Upper lobe of left lung (tissue), 6 donors: ENCODE measurements around the gene BIRC7. TPM values are rescaled to one million over a fixed set of nuclear protein-coding genes. Genes with fewer than 3 reads are reported as not detected.

Experiments used
- ATAC-seq, 2 donors: fragments of 200-7000 bp; cut with Tn5 transposase; one replicate each; pipeline ENCODE4 v1.9.1; 2022; ENCODE audit warnings: mild to moderate bottlenecking in 2 of 2, moderate library complexity in 2 of 2; ENCODE audit not compliant: low FRiP score in 2 of 2
- DNase-seq, 2 donors: peaks; one replicate each; pipeline ENCODE4 v3.0.0-alpha.2; 2019 to 2020
- H3K27ac ChIP-seq, 4 donors: fragments of 200-600 bp; sonication (generic); one replicate each; pipeline ENCODE4 v1.5.1; 2016 to 2019
- H3K27me3 ChIP-seq, 4 donors: fragments of 200-600 bp; sonication (generic); one replicate each; pipeline ENCODE4 v1.5.1; 2017 to 2019
- H3K36me3 ChIP-seq, 4 donors: fragments of 200-600 bp; sonication (generic); one replicate each; pipeline ENCODE4 v1.5.1; 2016 to 2019
- H3K4me1 ChIP-seq, 4 donors: fragments of 200-600 bp; sonication (generic); one replicate each; pipeline ENCODE4 v1.5.1; 2018 to 2019
- H3K4me3 ChIP-seq, 4 donors: fragments of 200-600 bp; sonication (generic); one replicate each; pipeline ENCODE4 v1.5.1; 2017 to 2019; ENCODE audit warnings: mild to moderate bottlenecking in 2 of 4, moderate library complexity in 1 of 4
- H3K9me3 ChIP-seq, 4 donors: fragments of 200-600 bp; sonication (generic); one replicate each; pipeline ENCODE4 v1.5.1; 2018 to 2019
- EP300 ChIP-seq, 4 donors: sonication (generic); formaldehyde crosslinking; IDR thresholded peaks; one replicate each; pipeline ENCODE4 v1.5.1; 2017; ENCODE audit warnings: antibody characterized with exemption in 4 of 4, control low read depth in 2 of 4
- POLR2A ChIP-seq, 4 donors: fragments of 450-650 bp; IDR thresholded peaks; one replicate each; pipeline ENCODE4 v1.5.1; 2016 to 2017; ENCODE audit warnings: antibody characterized with exemption in 4 of 4, mild to moderate bottlenecking in 2 of 4
- POLR2AphosphoS5 ChIP-seq, 2 donors: sonication (generic); formaldehyde crosslinking; IDR thresholded peaks; one replicate each; pipeline ENCODE4 v1.5.1; 2017; ENCODE audit warnings: antibody characterized with exemption in 2 of 2
- WGBS, 2 donors: methylation state at CpG; one replicate each; pipeline ENCODE4 v1.1.5; 2017 to 2018; 5-methylcytosine and 5-hydroxymethylcytosine counted together
- total RNA-seq, 6 donors: library from RNA; depleted of rRNA in 4 of 6; stranded (reverse); fragments of >200 nt in 4 of 6; gene quantifications; one replicate each; pipeline versions ENCODE4 v1.1.0 to v1.2.1, GENCODE V29; 2016 to 2021
- TF ChIP-seq, protein P1 (sequence below), 6 experiments: fragments of 450-650 bp in 4 of 6; fragments of 200-600 bp in 2 of 6; sonication (generic) in 2 of 6; IDR thresholded peaks; one replicate each; pipeline ENCODE4 v1.5.1; 2016 to 2019; ENCODE audit warnings: antibody characterized with exemption in 6 of 6
- donor health status: DM: no; HTN: no; CAD: no; lungs with moderate emphysema.
- donor health status: DM: no; HTN: yes; CAD: no; lungs with severe emphysema.

BIRC7 gene
- total RNA-seq, 6 donors from 2014 or later = 1.3 to 15.0 (median 2.8) TPM; not detected in 2

DNA sequence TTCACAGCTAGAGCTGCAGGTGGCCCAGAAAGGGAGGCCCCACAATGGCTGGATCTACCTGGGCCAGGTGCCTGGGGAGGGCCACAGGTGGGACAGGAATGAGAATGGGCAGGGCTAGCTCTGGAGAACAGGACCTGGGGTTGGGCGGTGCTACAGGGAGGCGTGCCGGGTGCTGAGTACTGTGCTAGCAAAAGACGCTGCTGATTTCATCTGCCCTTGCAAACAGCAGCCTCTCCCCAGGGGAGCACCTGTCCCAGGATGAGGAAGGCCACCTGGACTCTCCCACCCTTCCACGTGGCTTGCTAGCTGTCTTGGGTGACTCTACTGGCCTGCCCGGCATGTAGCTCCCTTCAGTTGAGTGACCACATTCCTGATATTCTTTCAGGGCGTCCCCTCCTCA is 13.2 kb upstream of the BIRC7 start:
- H3K36me3 ChIP-seq = no peaks in the 10 kb centered on the region
- WGBS, 2 donors = 66 to 79% methylated on average over 4 to 7 of the region's 7 CpGs
- H3K4me1 ChIP-seq = peaks cover 0 to 5% (median 0%) of the 10 kb centered on the region in 4 donors
- no peak for ATAC-seq
- H3K27me3 ChIP-seq = no peaks in the 10 kb centered on the region
- H3K9me3 ChIP-seq = no peaks in the 10 kb centered on the region
- no peak for DNase-seq
- no peak overlapping the region for H3K4me3 ChIP-seq
- no peak for TF ChIP-seq EP300 (IDR thresholded peaks at IDR 0.05)
- TF ChIP-seq, protein P1, sequence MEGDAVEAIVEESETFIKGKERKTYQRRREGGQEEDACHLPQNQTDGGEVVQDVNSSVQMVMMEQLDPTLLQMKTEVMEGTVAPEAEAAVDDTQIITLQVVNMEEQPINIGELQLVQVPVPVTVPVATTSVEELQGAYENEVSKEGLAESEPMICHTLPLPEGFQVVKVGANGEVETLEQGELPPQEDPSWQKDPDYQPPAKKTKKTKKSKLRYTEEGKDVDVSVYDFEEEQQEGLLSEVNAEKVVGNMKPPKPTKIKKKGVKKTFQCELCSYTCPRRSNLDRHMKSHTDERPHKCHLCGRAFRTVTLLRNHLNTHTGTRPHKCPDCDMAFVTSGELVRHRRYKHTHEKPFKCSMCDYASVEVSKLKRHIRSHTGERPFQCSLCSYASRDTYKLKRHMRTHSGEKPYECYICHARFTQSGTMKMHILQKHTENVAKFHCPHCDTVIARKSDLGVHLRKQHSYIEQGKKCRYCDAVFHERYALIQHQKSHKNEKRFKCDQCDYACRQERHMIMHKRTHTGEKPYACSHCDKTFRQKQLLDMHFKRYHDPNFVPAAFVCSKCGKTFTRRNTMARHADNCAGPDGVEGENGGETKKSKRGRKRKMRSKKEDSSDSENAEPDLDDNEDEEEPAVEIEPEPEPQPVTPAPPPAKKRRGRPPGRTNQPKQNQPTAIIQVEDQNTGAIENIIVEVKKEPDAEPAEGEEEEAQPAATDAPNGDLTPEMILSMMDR (IDR thresholded peaks at IDR 0.05) = no peak
- no peak for TF ChIP-seq POLR2A (IDR thresholded peaks at IDR 0.05)
- no peak for TF ChIP-seq POLR2AphosphoS5 (IDR thresholded peaks at IDR 0.05)
- H3K27ac ChIP-seq = no peak overlapping the region

GRCh38 chr20:63223121-63223825 is 12.4 kb upstream of the BIRC7 start:
- Histone ChIP-seq H3K9me3 (no peaks in the 10 kb centered on the region), H3K4me3 (no peak overlapping the region), H3K36me3 (no peaks in the 10 kb centered on the region), H3K27ac (no peak overlapping the region), H3K4me1 (peaks cover 0 to 5% (median 0%) of the 10 kb centered on the region in 4 donors), H3K27me3 (no peaks in the 10 kb centered on the region)
- no peak for DNase-seq
- 52 to 61% methylated on average over 6 to 12 of the region's 12 CpGs for WGBS, 2 donors
- TF ChIP-seq POLR2AphosphoS5 (IDR thresholded peaks at IDR 0.05) (no peak), POLR2A (IDR thresholded peaks at IDR 0.05) (no peak)
- TF ChIP-seq, protein P1 (IDR thresholded peaks at IDR 0.05) = peak; percentile 46 to 71 (median 58)
- peak in 1 of 2 donors; percentile 36 for ATAC-seq

GRCh38 chr20:63223826-63224207 is 11.9 kb upstream of the BIRC7 start:
- Histone ChIP-seq H3K36me3 (no peaks in the 10 kb centered on the region), H3K27ac (no peak overlapping the region), H3K9me3 (no peaks in the 10 kb centered on the region), H3K4me1 (peaks cover 0 to 5% (median 0%) of the 10 kb centered on the region in 4 donors), H3K27me3 (peaks cover 0 to 2% (median 0%) of the 10 kb centered on the region in 4 donors), H3K4me3 (no peak overlapping the region)
- DNase-seq (no peak), ATAC-seq (no peak)
- WGBS, 2 donors = 74 to 77% methylated on average over 6 of the region's 6 CpGs
- no peak for TF ChIP-seq POLR2AphosphoS5 (IDR thresholded peaks at IDR 0.05)
- TF ChIP-seq EP300 (IDR thresholded peaks at IDR 0.05) = no peak
- no peak for TF ChIP-seq POLR2A (IDR thresholded peaks at IDR 0.05)
- TF ChIP-seq, protein P1 (IDR thresholded peaks at IDR 0.05) = no peak

GRCh38 chr20:63224412-63225081 is 11.2 kb upstream of the BIRC7 start:
- WGBS, 2 donors = 44 to 83% methylated on average over 1 to 15 of the region's 16 CpGs
- H3K27ac ChIP-seq = no peak overlapping the region
- DNase-seq = peak; percentile 45 to 85
- no peak for TF ChIP-seq POLR2AphosphoS5 (IDR thresholded peaks at IDR 0.05)
- TF ChIP-seq POLR2A (IDR thresholded peaks at IDR 0.05) = no peak
- TF ChIP-seq, protein P1 (IDR thresholded peaks at IDR 0.05) = no peak
- no peak for TF ChIP-seq EP300 (IDR thresholded peaks at IDR 0.05)
- no peak overlapping the region for H3K4me3 ChIP-seq
- peaks cover 0 to 5% (median 0%) of the 10 kb centered on the region in 4 donors for H3K4me1 ChIP-seq
- H3K9me3 ChIP-seq = no peaks in the 10 kb centered on the region
- H3K27me3 ChIP-seq = peaks cover 0 to 7% (median 0%) of the 10 kb centered on the region in 4 donors
- no peaks in the 10 kb centered on the region for H3K36me3 ChIP-seq
- peak in 1 of 2 donors; percentile 34 for ATAC-seq
